ENCODE measurements around the gene GPATCH4.
"Not testable (repeated sequence)": the region's sequence is repeated elsewhere in the genome, so short reads cannot be mapped to it uniquely, and the experiment has no call there.

Gene GPATCH4

GRCh38 chr1:156601122-156601830, at the start of gene GPATCH4:
TSS of gene GPATCH4 (minus strand) at chr1:156601479.
- peak; percentile 88 for DNase-seq (ENCODE audit: low spot score)

DNA sequence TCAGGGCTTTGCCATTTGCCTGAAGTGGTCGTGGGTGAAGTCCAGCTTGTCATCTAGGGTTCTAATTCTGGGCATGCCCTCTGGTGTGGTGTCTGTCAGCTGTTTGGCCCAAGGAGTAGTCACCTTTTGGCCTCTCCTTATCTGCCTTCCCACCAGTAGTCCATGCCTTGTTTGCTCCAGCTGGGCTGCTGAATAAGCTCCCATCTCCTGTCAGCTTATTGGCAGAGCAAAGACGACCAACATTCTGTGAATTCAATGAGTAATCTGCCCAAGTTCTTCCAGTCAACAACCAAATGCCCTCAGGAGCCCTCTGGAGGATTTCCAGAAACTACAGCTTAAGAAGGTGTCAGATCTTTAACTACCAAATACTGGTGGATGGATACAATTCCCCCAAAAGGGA, 47.7 kb upstream of the GPATCH4 start:
- no peak for DNase-seq (ENCODE audit: low spot score)

- no peak for DNase-seq (ENCODE audit: low spot score)
These were observed 47.2 kb upstream of the GPATCH4 start for GRCh38 chr1:156648496-156648895.

DNA sequence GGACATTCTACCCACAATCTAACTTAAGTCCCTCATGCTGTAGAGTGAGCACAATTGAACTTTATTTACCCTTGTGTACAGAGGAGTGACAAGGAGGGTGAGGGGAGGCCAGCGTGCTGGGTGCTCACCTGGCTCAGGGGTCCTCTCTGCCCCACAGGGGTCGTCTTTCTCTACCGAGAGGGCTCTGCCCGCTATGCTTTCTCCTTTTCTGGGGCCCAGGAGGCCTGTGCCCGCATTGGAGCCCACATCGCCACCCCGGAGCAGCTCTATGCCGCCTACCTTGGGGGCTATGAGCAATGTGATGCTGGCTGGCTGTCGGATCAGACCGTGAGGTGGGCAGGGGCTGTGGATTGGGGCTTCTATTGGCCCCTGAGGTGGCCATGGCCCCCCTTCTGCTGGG, 46.1 kb upstream of the GPATCH4 start:
- no peak for DNase-seq (ENCODE audit: low spot score)

- DNase-seq (ENCODE audit: low spot score), result no peak
These were observed 45.5 kb upstream of the GPATCH4 start for GRCh38 chr1:156646738-156647211.

DNA sequence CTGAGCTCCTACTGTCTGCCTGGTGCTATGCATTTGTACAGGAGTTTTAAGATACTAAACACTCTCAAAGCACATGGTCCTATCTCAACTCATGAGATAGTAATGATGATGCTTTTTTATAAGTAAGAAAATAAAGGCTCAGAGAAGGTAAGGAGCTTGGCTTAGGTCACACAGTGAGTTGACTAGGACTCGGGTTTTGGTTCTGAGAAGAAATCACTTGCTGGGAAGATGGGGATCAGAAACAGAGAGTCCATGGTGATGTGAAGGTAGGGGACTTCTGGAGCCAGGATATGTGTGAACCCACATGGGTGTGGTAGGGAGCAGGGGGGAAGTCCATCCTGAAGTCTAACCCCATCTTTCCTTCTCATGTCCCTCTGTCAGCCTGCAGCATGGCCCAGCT, 44.4 kb upstream of the GPATCH4 start:
- no peak for DNase-seq (ENCODE audit: low spot score)

DNA sequence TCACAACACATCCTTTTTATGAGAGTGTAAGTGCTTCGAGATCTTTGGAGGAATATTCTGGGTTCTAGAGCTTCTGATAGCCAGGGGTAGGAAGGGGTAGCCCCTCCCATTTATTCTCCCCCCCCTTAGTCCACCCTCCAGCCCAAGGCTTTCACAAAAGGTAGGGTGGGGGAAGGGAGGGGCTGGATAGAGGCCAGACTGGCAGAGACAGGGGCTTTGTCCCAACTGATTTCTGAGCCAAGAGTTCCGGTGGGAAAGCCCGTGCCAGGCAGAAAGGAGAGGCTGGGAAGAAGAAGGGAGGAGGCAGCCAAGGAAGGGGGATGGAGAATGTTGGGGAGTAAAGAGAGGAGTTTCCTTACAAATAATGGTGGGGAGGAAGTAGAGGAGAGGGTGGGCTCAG, 43.8 kb upstream of the GPATCH4 start:
- DNase-seq (ENCODE audit: low spot score), result no peak

- DNase-seq (ENCODE audit: low spot score), result no peak
These were observed 43.4 kb upstream of the GPATCH4 start for GRCh38 chr1:156644640-156645039.

- no peak for DNase-seq (ENCODE audit: low spot score)
These were observed 42.9 kb upstream of the GPATCH4 start for GRCh38 chr1:156644146-156644545.

DNA sequence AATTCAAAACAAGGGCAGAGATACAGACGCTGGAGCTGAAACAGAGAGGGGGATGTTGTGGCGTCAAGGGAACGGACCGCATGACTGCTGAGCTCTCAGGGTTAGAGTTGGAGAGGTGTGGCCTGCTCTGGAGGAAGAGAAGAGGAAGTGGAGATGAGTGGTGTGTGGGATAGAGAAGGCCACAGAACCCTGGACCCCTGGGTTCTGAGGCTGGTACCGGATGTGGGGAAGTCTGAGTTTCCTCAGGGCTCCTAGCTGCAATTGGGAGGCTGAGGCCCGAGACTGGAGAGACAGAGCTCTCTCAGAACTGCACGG, 42.5 kb upstream of the GPATCH4 start:
- no peak for DNase-seq (ENCODE audit: low spot score)

- DNase-seq (ENCODE audit: low spot score), result no peak
These were observed 41.9 kb upstream of the GPATCH4 start for GRCh38 chr1:156643049-156643777.

DNA sequence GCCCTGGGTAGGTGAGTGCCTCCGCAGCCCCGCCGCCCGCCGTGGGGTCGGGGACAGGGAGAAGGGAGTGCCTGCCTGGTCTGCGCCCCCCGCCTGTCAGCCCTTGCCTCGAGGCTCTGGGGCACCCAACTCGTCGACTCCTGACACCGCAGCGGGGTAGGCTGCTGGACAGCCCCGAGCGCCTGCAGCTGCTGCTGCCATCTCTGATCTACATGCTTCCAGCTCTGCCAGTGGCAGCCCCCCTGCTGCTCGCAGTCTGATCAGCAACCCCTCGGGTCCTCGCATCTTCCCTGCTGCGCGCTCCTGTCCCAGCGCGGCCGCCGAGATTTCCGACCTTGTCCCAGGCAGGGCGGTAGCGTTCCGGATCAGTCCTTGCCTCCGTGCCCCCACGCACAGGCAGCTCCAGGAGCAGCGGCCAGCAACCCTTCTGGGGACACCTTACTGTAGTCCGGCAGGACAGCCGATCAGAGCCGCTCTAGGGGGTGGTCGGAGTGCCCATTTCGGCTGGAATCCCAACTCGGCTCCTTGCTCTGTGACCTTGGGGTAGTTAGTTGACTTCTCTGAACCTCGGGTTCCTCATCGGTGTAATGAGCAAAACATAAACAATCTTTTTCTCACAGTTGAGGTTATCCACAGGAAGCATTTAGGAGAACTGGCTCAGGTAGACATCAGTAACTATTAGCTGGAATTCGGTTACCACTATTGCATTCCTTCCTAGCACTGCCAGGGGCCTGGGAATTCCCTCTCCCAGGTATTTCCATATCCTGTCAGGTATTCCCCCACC, 41.2 kb upstream of the GPATCH4 start:
- DNase-seq (ENCODE audit: low spot score), result no peak

DNA sequence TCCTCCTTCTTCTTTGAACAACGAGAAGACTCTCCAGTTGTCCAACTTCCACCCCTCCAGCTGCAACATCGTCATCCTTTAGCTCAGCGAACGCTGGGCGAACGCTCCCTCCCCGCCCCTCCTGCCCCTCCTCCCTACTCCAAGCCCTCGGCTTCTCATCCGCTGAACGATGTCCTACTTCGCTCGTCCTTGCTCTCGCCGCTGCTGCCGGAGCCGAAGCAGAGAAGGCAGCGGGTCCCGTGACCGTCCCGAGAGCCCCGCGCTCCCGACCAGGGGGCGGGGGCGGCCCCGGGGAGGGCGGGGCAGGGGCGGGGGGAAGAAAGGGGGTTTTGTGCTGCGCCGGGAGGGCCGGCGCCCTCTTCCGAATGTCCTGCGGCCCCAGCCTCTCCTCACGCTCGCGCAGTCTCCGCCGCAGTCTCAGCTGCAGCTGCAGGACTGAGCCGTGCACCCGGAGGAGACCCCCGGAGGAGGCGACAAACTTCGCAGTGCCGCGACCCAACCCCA, 40.5 kb upstream of the GPATCH4 start, which contains the start of gene BCAN:
TSS of gene BCAN (plus strand) at position 357 of the 504 bp plus-strand sequence. CDS start 3,938 bp downstream, outside the sequence.
- no peak for DNase-seq (ENCODE audit: low spot score)

DNA sequence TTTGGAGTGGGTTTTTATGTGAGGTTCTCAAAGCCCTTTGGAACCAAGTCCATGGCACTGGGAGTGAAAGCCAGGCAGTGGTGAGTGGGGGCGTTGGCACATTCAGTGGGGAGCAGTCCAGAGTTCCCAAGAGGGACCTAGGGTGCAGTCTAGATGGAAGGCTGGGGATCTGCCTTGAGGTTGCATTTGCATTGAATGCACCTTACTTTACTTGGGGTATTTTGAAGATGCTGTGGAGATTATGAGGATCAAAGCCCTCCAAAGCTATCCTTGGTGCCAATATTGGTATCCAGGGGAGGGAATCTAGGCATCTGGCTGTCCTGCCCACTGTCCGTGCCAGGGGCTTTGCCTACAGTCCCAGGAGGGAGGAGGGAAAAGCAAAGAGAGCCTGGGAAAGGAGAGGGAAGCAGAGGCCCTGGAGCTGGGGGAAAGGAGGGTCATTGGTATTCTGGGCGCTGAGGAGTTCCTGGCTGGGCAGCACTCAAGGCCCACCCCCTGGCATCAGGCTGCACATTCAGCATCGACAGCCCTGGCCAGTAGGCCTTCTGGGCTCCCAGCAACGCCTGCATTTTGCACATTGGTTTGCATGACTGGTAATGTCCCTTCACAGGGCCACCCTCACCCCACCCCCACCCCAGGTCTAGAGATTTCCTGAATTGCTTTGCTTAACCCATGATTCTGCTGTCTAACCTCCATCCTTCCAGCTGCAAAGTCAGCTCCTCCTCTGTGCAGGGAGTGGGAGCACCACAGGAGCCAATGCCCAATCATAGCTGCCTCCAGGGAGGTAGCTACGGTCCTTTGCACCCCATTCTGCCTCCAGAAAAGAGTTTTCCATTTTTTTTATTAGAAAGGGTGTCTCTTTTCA, 39.8 kb upstream of the GPATCH4 start:
- no peak for DNase-seq (ENCODE audit: low spot score)

- DNase-seq (ENCODE audit: low spot score), result no peak
These were observed 38.4 kb upstream of the GPATCH4 start for GRCh38 chr1:156639601-156640101.

DNA sequence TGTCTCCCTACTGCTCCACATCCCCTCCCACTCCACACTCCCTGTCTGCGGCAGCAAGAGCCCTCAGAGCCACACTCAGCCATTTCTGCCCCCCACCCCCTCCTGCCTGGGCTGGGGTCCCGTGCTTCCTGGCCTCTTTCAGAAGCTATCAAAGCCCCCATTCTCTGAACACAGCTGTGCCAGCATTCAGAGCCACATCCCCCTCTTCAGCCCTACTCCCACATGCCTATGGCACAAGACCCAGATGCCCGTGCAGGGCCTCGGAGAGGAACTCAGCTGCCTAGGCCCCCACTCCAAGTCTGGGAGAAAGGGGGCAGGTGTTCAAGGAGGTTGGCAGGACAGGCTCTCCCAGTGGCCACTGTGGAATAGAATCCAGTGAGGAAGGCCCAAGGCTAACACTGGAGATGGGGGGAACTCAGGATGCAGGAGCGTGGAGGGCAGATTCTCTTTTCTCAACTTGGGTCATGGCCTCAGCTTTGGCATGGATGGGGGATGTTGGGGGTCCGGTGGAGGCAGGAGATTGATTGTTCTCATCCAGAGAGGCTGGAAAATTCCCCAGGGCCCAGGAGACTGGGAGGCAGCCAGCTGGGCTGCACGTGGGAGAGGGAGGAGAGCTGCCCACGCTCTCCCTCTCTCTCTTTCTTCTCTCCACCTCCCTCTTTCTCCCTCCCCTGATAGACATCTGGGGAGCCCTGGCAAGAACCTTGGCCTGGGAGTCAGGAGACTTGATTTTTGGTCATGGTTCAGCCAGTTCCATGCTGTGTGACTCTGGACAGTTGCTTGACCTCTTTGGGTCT, 37.1 kb upstream of the GPATCH4 start:
- no peak for DNase-seq (ENCODE audit: low spot score)

DNA sequence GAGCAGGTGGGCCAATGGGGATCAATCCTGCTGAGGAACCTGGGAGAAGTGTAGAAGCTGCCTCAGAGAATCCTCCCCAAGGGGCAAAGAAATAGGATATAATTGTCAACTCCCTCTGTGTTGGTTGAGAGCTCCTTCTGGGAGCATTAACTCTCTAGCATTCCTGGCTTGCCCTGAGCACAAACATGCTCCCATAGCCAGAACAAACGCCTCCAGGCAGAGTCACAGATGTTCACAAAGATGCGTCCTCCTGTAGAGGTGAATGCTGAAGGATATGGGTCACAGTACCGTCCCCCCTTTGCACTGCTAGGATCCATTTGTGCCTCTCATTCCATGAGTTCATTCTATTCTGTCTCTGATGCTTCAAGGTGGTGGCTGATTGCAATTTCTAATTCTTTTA, 31.1 kb upstream of the GPATCH4 start:
- DNase-seq (ENCODE audit: low spot score), result no peak

GRCh38 chr1:156631152-156631551, 29.9 kb upstream of the GPATCH4 start:
- not testable (repeated sequence) for DNase-seq (ENCODE audit: low spot score)

GRCh38 chr1:156629823-156630449, 28.7 kb upstream of the GPATCH4 start:
- no peak for DNase-seq (ENCODE audit: low spot score)

DNA sequence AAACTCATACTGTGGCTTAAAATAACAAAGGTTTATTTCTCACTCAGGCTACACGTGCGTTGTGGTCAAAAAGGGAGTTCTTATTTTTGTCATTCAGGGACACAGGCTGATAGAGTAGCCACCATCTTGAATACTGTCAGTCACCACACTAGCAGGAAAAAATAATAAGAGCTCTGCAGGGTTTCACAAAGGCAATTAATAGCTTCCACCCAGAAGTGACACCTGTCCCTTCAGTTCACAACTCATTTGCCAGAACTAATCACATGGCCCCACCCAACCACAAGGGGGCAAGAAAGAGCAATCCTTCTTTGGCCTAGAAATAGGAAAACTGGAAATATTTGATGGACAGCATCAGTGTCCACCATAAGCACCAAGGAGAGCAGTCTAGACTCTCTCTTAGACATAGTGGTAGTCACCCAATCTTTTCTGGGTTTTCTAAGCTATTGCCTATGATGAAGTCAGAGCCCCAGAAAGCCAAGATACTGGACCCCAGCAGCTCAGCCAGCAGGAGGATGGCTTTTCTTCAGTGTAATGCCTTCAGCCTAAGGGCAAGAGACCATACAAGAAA, 26.1 kb upstream of the GPATCH4 start:
- DNase-seq (ENCODE audit: low spot score), result peak; percentile 52

Measured in hepatic stellate cell (primary cell).